Measurements from ENCODE around the gene ZNF689. TPM values are rescaled to one million over a fixed set of nuclear protein-coding genes. Genes with fewer than 3 reads are reported as not detected.
A peak's percentile ranks its signal among the peaks of the same experiment; 100 is the strongest.

The ZNF689 gene
- total RNA-seq, 1 donor from 2014 or later: 13.8 TPM

DNA sequence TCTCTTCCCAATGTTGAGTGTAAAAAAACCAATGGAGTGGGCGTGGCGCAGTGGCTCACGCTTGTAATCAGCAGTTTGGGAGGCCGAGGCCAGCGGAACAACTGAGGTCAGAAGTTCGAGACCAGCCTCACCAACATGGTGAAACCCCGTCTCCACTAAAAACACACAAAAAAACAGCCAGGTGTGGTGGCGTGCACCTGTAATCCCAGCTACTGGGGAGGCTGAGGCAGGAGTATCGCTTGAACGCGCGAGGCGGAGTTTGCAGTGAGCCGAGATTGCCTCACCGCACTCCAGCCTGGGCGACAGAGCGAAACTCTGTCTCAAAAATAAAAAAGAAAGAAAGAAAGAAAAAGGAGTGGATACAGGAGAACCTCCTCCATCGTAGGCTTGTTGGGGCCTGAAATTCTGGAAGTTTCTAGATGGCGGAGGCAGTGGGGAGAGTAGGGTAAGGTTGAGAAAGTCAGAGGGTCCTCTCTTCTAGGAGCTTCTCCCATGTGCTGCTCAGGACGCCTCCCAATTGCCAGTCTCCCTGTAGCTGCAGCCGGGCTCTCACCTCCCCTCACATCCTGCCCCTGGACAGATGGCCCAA lies 51.3 kb downstream of the ZNF689 start:
- no peak for DNase-seq (ENCODE audit: low read depth)
- Histone ChIP-seq H3K27me3 (ENCODE audit: control insufficient read depth, insufficient read depth, low read length) (no peaks in the 10 kb centered on the region), H3K4me3 (ENCODE audit: low read depth, low read length) (no peak overlapping the region), H3K36me3 (ENCODE audit: control insufficient read depth, insufficient read depth, low read length) (peaks cover 1% of the 10 kb centered on the region)
- TF ChIP-seq, protein P1, sequence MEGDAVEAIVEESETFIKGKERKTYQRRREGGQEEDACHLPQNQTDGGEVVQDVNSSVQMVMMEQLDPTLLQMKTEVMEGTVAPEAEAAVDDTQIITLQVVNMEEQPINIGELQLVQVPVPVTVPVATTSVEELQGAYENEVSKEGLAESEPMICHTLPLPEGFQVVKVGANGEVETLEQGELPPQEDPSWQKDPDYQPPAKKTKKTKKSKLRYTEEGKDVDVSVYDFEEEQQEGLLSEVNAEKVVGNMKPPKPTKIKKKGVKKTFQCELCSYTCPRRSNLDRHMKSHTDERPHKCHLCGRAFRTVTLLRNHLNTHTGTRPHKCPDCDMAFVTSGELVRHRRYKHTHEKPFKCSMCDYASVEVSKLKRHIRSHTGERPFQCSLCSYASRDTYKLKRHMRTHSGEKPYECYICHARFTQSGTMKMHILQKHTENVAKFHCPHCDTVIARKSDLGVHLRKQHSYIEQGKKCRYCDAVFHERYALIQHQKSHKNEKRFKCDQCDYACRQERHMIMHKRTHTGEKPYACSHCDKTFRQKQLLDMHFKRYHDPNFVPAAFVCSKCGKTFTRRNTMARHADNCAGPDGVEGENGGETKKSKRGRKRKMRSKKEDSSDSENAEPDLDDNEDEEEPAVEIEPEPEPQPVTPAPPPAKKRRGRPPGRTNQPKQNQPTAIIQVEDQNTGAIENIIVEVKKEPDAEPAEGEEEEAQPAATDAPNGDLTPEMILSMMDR (IDR thresholded peaks at IDR 0.05; ENCODE audit: insufficient read depth, low read length, poor library complexity, severe bottlenecking): no peak

DNA sequence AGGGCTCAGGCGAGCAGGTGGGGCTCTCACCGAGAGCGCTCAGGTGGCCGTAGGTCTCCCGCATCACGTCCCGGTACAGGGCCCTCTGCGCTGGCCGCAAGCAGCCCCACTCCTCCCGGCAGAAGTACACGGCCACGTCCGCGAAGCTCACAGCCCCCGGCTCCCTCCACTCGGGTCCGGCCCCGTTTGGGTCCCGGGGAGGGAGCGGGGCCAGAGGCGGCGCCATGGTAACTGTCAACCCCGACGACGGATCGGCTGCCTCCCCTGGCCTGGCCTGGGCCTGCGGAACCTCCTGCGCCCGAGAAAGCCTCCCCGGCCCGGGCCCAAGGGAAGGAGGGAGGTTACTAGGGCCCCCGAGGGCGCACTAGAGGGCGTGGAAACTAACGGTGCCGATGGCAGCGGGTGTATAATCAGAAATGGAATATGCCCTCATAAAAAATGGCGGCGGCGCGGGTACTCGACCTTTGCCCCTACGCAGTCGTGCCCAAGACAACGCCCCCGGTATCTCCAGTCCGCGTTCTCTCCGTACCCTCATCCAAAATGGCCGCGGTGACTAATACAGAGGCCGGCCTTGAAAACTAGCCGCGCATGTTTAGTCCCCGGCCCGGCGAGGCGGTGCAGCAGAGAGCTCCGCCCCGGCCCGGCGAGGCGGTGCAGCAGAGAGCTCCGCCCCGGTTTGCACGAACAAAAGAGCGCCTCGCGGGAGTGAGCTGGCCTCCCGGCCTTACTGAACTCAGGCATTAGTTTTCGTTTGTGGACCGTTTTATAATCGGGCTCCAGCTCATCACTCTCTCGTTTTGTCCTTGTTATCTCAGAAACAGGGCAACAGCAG lies 52.0 kb downstream of the ZNF689 start, which contains the start of gene ZNF764:
TSS of gene ZNF764 (minus strand) at position 418 of the 832 bp plus-strand sequence. CDS start at position 226, 192 bp downstream.
- TF ChIP-seq, protein P1 (IDR thresholded peaks at IDR 0.05; ENCODE audit: insufficient read depth, low read length, poor library complexity, severe bottlenecking): no peak
- DNase-seq (ENCODE audit: low read depth): peak; percentile 88
- Histone ChIP-seq H3K36me3 (ENCODE audit: control insufficient read depth, insufficient read depth, low read length) (peaks cover 1% of the 10 kb centered on the region), H3K27me3 (ENCODE audit: control insufficient read depth, insufficient read depth, low read length) (no peaks in the 10 kb centered on the region), H3K4me3 (ENCODE audit: low read depth, low read length) (peak within 1 kb of the TSS; percentile 57)

DNA sequence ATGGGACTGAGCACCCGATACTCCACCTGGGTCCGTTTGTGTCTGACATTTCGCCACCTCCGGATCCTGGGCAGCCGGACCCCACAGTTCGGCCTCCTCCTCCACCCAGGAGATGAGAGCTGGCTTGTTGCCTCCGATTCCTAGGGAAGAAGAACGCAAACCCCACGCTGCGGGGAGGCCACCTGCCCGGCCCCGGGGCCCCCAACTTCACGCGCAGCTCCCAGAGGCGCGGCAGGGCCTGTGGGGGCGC lies 52.6 kb downstream of the ZNF689 start:
- DNase-seq (ENCODE audit: low read depth): no peak
- peaks cover 1% of the 10 kb centered on the region for H3K36me3 ChIP-seq (ENCODE audit: control insufficient read depth, insufficient read depth, low read length)
- no peaks in the 10 kb centered on the region for H3K27me3 ChIP-seq (ENCODE audit: control insufficient read depth, insufficient read depth, low read length)
- TF ChIP-seq, protein P1 (IDR thresholded peaks at IDR 0.05; ENCODE audit: insufficient read depth, low read length, poor library complexity, severe bottlenecking): peak; percentile 6
- peak overlapping the region; percentile 57 for H3K4me3 ChIP-seq (ENCODE audit: low read depth, low read length)

DNA sequence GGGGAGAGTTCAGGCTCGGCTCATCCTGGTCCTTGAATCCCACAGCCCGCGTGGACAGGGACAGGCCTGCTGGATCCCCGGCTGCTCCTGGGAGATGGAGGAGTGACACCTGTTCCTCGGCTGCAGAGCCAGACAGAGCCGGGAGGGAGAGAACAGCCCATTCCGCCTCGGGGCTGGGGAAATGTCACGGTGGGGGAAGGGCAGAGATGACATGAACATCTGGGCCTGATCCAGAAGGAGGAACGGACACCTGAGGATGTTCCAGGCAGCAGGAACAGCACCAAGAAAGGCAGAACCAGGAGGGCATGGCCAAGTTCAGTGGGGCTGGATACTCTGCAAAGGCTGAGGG lies 54.1 kb downstream of the ZNF689 start:
- Histone ChIP-seq H3K36me3 (ENCODE audit: control insufficient read depth, insufficient read depth, low read length) (peaks cover 1% of the 10 kb centered on the region), H3K4me3 (ENCODE audit: low read depth, low read length) (no peak overlapping the region), H3K27me3 (ENCODE audit: control insufficient read depth, insufficient read depth, low read length) (no peaks in the 10 kb centered on the region)
- no peak for DNase-seq (ENCODE audit: low read depth)
- TF ChIP-seq, protein P1 (IDR thresholded peaks at IDR 0.05; ENCODE audit: insufficient read depth, low read length, poor library complexity, severe bottlenecking): no peak

DNA sequence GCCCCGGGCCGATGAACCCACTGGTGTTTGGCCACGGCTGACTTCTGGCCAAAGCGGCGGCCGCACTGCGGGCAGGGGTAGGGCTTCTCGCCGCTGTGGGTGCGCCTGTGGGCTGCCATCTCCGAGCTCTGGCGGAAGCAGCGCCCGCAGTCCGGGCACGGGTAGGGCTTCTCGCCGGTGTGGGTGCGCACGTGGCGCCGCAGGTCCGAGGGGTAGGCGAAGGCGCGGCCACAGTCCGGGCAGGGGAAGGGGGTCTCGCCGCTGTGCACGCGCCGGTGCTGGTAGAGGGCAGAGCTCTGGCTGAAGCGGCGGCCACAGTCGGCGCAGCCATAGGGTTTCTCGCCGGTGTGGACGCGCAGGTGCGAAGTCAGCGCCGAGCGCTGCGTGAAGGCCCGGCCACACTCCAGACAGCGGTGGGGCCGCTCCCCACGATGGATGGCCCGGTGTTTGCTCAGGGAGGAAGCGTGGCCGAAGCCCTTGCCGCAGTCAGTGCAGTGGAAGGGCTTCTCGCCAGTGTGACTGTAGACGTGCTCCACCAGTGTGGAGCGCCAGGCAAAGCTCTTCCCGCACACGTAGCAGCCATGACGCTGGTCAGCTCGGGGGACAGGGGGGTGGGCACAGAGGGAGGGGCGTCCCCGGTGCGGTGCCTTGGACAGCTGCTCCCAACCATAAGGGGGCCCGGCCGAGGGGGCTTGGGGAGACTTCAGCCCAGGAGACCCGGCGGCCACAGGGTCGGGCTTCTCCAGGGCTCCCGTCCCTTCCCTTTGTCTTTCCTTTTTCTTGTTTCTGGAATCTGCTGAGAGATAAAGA lies 54.7 kb downstream of the ZNF689 start:
- TF ChIP-seq, protein P1 (IDR thresholded peaks at IDR 0.05; ENCODE audit: insufficient read depth, low read length, poor library complexity, severe bottlenecking): no peak
- Histone ChIP-seq H3K36me3 (ENCODE audit: control insufficient read depth, insufficient read depth, low read length) (peaks cover 1% of the 10 kb centered on the region), H3K27me3 (ENCODE audit: control insufficient read depth, insufficient read depth, low read length) (no peaks in the 10 kb centered on the region), H3K4me3 (ENCODE audit: low read depth, low read length) (no peak overlapping the region)
- no peak for DNase-seq (ENCODE audit: low read depth)
